ELF-1 (cell line): ENCODE data around the gene RBP7.
"Not testable (repeated sequence)": the region's sequence is repeated elsewhere in the genome, so short reads cannot be mapped to it uniquely, and the experiment has no call there.

Source experiments
- DNase-seq: peaks from one replicate; pipeline ENCODE4 v3.0.0-alpha.2; 2016; ENCODE audit warnings: low read depth, low spot score

The RBP7 gene

DNA sequence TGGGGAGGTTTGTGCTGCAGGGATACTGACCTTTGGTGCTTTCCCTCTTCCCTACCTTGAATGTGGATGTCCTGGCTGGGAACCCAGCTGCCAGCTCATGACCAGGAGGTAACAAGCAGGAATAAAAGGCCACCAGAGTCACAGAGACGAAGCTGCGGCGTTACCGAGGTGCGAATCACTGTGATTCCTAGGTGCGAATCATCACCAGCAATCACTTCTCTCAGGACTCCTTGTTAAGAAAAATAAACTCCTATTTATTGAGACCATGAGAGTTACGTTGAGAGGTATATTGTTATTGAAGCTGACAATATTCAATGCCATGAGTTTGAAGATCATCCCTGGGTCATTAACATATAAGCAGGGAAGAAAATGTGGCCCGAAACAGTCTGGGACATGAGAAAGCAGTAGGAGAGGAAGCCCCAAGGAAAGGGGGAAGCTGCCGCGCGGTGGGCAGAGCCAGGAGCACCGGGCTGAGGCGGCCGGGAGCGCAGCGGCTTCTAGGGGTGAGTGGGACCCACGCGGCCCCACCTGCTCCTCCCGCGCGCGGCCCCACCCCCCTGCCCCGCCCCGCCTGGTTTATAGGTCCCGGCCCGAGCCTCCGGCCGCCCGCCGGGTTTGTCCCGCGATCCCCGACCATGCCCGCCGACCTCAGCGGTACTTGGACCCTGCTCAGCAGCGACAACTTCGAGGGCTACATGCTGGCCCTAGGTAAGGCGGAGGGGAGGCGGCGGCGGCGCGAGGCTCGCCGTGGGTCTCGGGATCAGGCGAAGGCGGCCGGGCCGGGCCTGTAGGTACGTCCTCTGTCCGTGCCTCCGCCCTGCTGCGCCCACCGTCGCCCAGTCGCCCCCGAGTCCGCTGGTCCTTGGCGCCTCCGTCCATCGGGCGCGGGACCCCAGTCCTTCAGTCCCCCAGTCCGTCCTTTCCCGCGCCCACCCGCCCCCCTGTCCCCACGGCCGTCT, at the start of gene RBP7:
Gene RBP7, plus strand, starts transcription at position 605 of the 959 bp plus-strand sequence. Its CDS starts 31 bp downstream, at position 636.
- peak; percentile 24 for DNase-seq

DNA sequence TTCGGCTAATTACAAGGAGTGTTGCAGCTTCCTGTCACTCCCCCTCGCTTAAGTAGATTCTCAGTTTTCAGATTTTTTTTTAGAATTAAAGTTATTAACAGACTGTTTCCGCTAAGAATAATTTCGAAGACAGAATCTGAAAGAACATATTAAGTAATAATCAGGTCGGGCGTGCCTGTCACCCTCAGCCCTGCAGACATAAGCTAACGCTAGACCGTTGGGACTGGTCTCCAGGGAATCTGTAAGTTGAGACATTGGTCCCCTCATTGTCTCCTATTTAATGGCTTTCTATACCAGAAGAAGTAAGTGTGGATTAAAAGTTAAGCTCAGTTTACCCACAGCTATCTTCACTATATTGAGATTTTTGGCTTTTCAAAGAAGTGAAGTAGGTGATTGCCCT, 39.3 kb upstream of the RBP7 start:
- DNase-seq = no peak

DNA sequence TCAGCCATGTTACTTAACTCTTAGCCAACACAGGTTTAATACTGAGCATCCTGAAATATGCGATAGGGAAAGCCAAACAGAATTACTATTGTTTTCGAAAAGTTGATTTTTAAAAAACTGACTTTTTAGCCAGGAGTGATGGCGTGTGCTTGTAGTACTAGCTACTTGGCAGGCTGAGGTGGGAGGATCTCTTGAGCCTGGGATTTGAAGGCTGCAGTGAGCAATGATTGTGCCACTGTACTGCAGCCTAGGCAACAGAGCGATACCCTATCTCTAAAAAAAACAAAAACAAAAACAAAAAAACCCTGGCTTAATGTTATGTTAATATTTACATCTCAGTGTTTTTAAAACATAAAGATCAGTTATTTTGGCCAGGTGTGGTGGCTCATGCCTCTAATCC, 37.0 kb upstream of the RBP7 start:
- no peak for DNase-seq

DNA sequence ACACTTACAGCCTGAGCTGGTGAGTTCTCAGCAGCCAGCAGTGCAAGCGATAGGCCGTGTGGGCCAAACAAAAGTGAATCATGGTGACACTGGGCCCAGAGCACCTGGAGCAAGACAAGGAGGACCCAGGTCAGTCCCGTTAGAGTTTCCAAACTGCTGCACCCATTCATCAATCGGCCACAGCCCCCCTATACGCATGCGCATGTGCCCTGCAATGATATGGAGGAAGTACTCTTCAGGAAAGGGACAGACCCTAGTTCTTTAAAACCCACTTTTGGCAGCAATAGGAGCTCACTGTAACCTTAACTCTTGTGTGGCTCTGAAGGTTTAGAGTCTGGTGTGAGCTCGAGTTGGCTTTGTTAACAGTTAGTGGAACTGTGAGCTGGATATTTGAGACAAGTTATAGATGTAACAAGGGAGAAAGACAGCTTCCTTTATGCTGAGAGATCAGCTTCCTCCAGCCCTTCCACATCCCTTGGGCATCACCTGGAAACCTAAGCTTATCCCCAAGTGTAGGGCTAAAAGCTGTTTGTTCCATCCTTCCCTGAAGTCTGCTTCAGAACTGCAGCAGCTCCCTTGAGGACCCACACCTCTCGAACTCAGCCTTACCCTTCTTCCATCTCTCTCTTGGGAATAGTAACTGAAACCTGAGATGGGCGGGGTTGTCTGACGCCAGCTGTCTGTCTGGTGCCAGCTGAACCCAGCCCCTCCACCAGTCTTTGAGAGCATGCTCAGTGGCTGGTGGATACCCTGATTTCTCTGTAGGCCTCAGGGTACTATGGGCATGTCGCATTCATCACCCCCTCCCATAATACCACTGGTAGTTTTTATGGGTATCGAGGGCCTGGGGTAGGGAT, 36.1 kb upstream of the RBP7 start:
- DNase-seq = peak; percentile 33

DNA sequence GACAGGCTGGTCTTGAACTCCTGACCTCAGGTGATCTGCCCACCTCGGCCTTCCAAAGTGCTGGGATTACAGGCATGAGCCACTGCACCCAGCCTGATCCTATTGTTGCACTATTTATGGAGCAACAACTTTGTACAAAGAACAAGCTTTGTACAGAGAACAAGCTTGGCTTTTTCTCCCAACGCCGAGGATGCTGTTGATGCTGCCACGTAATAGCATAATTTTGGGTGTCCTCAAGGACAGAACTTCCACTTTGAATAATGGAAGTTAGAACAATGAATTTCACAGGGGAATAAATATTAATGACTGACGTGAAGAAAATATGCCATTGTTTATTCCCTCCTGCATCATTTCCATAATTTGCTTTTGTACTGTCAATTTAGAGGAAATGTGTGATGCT, 12.8 kb upstream of the RBP7 start:
- DNase-seq = no peak

DNA sequence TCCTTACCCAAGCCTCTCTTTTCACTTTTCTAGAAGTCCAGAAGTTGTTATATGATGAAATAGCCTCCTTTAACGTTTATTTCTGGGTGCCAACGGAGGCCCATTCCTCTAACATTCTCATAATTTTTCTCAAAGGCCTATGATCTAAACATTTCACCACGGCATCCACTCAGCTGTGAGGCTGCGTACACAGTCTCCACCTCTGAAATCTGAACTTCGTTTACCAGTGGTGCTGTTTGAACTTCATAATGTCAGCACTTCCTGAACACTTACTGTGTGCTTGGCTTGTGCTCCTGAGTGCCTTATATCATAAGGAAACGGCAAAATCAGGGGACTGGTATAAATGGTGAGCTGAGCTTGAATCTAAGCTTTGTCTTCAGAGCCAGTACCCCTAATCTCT, 12.0 kb upstream of the RBP7 start:
- no peak for DNase-seq

DNA sequence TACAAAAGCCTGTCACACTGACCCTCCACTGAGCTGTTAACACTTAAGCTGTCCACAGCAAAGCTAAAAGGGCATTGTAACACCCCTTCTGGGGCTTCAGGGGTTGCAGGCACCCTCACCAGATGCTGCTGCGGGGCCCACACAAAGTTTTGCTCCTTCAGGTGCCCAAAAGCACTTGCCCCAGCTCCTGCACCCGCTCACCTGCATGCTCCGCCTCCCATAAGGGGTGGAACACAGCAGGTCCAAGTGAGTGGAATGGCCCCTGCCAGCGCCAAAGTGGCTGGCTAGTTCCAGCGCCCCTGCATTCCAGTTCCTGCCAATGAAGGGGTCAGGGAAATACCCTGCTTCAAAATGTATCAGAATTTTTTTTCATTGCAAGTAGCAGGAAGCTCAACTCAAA, 7.3 kb upstream of the RBP7 start:
- no peak for DNase-seq

DNA sequence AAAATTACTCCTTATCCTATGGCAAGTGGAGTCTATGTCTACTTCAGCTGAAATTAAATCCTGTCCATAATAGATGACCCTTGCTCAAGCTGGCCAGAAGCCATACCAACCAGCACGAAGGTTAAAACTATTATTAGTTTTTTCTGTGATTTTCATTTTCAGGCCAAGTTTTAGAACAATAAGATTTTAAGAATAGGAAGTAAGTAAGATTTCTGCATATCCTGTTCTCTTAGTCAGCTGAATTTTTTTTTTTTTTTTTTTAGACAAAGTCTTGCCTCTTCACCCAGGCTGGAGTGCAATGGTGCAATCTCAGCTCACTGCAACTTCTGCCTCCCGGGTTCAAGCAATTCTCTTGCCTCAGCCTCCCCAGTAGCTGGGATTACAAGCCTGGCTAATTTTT, 6.1 kb upstream of the RBP7 start:
- no peak for DNase-seq

DNA sequence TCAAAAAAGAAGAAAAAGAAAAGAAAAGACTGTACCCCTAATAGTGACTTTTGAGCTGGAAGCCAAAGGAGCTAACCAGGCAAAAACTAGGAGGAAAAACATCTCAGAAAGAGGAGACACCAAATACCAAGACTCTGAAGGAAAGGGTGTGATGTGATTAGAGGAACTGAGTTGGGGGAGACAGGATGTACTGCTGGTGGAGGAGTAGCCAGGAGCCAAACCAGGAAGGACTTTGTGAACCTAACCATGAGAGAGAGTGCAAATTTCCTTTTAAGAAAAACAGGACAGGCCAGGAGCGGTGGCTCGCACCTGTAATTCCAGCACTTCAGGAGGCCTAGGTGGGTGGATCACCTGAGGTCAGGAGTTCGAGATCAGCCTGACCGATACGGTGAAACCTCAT, 4.1 kb upstream of the RBP7 start:
- DNase-seq = no peak

DNA sequence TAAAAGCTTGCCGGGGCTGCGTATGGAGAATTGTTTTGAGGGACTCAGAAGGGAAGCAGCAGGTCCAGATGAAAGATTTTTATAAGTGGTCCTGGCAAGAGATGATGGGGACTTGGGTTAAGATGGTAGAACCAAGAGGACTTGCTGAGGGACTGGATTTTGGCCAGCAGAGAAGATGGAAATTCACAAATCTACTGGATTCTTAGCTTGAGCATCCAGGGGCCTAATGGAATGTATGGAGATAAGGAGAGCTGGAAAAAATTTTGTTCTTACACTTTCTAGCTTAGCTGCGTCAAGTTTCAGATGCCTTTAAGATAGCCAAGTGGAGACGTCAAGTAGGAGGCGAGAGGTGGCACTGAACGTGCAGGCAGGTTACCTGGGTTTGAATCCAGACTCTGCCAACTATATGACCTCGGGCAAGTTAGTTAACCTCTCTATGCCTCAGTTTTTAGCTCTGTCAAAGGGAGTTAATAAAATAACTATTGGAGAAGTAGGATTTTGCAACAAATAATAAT, 3.4 kb upstream of the RBP7 start:
- no peak for DNase-seq

DNA sequence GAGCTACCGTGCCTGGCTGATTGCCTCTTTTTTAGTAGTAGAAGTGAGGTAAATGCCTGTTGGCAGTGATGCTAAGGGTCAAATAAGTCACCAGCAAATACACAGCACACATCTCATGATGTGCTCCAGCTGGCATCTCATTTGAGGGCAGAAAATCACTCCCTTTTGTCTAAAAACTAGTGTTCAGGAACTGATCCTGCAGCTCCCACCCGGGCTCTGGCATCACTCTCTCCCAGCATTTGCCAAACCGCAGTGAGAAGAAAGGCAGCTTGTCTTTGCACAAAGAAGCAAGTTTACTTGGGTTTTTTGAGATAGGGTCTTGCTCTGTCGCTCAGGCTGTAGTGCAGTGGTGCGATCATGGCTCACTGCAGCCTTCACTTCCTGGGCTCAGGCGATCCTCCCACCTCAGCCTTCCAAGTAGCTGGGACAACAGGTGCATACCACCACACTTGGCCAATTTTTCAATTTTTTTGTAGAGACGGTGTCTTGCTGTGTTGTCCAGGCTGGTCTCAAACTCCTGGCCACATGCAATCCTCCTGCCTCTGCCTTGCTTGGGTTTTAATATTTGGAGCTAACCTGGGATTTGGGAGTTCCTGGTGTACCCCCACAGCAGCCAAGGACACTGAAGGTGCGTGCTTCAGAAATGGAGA, 4.1 kb downstream of the RBP7 start:
- no peak for DNase-seq

DNA sequence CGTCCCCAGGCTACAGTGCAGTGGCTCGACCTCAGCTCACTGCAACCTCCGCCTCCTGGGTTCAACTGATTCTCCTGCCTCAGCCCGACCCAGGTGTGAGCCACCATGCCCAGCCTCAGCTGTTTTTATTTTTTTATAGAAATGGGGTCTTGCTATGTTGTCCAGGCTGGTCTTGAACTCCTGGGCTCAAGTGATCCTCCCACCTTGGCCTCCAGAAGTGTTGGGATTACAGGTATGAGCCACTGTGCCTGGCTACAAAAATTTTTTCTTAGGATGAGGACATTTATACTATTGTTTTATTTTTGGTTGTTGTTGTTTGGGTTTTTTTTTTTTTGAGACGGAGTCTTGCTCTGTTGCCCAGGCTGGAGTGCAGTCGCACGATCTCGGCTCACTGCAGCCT, 8.2 kb downstream of the RBP7 start:
- DNase-seq = not testable (repeated sequence)

DNA sequence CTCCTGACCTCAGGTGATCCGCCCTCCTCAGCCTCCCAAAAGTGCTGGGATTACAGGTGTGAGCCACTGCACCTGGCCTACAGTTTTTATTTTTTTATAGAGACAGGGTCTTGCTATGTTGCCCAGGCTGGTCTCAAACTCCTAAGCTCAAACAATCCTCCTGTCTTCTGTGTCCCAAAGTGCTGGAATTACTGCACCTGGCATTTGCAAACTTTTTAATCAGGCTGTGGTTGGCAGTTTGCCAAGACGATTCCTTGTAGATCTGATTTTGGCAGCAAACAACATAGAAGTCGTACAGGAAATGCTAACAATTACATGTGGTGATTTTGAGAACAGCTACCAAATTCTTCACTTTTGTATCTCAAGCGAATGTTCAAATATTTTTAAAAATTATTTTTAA, 10.1 kb downstream of the RBP7 start:
- no peak for DNase-seq

DNA sequence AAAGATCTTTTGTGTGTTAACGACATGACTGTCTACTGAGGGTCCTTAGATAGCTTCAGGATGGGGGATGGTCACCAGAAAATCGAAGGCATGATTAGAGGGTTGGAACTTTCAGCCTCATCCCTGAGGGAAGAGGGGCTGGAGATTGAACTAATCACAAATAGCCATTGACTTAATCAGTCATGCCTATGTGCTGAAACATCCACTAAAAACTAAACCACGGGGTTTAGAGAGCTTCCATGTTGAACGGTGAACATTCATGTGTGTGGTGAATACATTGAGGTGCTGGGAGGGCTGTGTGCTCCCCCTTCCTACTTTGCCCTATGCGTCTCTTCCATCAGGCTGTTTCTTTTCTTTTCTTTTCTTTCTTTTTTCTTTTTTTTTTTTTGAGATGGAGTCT, 17.0 kb downstream of the RBP7 start:
- no peak for DNase-seq

DNA sequence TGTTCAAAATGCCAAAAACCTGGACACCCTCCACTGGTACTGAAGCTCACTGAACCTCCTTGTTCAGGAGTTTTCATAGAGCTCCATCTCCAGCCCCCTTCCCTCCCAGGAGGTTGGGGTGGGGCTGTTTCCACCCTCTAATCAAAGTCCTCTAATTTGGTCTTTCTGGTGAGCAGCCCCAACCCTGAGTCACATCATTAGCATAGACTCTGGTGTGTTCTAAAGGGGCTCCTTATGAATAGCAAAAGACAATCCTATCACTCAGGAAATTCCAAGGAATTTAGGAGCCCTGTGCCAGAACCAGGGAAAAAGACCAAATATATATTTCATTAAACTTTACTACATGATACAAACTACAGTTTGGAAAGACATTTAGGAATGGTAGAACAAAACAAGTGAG, 22.5 kb downstream of the RBP7 start:
- DNase-seq = no peak

DNA sequence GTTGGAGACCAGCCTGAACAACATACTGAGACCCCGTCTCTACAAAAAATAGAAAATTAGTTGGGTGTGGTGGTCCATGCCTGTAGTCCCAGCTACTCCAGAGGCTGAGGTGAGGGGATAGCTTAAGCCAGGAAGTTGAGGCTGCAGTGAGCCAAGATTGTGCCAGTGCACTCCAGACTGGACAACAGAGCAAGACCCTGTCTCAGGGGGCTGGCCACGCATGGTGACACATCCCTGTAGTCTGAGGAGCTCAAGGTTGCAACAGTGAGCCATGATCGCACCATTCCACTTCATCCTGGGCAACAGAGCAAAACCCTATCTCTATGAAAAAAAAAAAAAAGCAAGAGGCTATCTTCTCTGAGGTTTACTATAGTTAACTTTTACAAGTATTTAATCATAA, 23.1 kb downstream of the RBP7 start:
- DNase-seq = no peak

DNA sequence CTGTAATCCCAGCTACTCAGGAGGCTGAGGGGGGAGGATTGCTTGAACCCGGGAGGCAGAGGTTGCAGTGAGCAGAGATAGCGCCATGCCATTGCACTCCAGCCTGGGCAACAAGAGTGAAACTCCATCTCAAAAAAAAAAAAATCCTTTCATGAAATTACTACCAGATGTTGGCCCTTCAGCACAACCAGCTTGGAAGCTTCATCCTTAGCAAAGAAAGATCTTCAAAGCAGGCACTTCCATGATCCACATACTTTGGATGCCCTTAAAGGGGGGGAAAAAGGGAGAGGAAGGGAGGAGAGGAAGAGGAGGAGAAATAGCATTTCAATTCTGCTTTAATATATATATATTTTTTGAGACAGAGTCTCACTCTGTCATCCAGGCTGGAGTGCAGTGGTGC, 23.6 kb downstream of the RBP7 start:
- DNase-seq = not testable (repeated sequence)

DNA sequence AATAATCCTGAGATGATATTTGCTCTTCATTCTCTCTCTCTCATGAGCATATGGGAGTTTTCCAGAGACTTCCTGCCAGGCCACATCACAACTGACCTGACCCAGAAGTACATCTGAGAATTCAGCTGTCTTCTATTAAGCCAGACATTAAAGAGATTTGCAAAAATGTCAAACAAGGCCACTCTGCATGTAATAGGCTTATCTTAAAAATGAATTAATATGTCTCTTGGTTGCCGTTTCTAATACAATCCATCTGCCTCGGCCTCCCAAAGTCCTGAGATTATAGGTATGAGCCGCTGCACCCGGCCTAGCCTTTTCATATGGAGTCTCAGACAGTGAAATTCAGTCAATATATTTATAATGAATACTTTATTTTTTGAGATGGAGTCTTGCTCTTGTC, 25.0 kb downstream of the RBP7 start:
- DNase-seq = not testable (repeated sequence)

DNA sequence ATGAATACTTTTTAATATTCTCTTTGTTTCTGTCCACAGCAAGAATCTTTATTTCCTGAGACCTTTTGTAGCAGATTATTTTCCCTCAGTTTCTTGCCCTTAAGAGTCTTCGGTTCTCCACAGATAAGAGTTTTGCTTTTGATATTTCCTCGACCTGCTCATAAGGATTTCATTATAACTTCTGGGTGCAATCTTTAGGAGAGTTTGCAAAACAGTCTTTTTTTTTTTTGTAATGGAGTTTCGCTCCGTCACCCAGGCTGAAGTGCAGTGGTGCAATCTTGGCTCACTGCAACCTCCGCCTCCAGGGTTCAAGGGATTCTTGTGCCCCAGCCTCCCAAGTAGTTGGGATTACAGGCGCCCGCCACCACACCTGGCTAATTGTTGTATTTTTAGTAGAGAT, 25.6 kb downstream of the RBP7 start:
- DNase-seq = no peak

DNA sequence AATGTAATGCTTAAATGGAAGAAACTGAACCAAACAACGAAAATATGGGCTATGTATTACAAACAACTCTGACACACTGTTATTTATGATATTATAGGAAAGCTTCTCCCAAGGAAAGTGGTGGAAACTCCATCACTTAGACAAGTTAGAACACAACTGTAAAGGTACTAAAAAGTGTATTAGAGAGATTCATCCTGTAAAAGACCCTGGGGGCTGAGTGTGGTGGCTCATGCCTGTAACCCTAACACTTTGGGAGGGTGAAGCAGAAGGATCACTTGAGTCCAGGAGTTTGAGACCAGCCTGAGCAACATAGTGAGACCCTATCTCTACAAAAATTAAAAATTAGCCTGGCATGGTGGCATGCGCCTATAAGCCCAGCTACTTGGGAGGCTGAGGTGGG, 28.3 kb downstream of the RBP7 start:
- no peak for DNase-seq

DNA sequence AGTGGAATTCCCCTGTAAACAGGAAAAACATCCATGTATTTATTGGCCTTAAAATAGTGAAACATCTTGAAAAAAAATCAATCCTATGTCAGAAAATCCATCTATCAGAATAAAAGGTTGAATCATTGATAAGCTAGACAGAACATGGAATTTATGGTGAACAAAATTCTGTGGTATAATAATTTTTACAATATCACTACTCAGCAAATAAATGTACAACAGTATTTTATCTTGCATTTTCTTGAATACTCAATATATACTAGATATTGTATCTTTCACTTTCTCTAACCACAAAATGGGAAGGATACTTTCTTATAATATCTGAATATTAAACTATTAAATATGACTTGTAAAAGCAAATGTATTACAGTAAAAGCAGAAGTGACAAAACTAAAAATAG, 30.0 kb downstream of the RBP7 start:
- no peak for DNase-seq

DNA sequence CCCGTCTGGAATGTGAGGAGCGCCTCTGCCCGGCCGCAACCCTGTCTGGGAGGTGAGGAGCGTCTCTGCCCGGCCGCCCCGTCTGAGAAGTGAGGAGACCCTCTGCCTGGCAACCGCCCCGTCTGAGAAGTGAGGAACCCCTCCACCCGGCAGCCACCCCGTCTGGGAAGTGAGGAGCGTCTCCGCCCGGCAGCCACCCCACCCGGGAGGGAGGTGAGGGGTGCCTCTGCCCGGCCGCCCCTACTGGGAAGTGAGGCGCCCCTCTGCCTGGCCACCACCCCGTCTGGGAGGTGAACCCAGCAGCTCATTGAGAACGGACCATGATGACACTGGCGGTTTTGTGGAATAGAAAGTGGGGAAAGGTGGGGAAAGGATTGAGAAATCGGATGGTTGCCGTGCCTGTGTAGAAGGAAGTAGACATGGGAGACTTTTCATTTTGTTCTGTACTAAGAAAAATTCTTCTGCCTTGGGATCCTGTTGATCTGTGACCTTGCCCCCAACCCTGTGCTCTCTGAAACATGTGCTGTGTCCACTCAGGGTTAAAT, 32.0 kb downstream of the RBP7 start:
- DNase-seq = not testable (repeated sequence)
